Stimulated activated CD4-positive, alpha-beta T cell treated with anti-CD3 and anti-CD28 coated beads, Interleukin-1b, Interleukin-23, amount 100 ng/mL, for 1 hour (primary cell): ENCODE measurements around the gene SYT9.

Source experiments
- DNase-seq, 2 donors: peaks; one replicate each; pipeline ENCODE4 v3.0.0-alpha.2; 2020; ENCODE audit warnings: low read depth in 2 of 2

SYT9 gene

GRCh38 chr11:7251836-7252682 is at the start of gene SYT9:
SYT9 (plus strand) TSS chr11:7251904; CDS start chr11:7252187, 283 bp downstream.
- DNase-seq = no peak

- DNase-seq = no peak
Measured at GRCh38 chr11:7202412-7202811, 49.3 kb upstream of the SYT9 start.

- no peak for DNase-seq
Measured at GRCh38 chr11:7204778-7205177, 46.9 kb upstream of the SYT9 start.

GRCh38 chr11:7208391-7208790 is 43.3 kb upstream of the SYT9 start:
- DNase-seq = no peak

- DNase-seq = no peak
Measured at GRCh38 chr11:7219491-7219890, 32.2 kb upstream of the SYT9 start.

GRCh38 chr11:7220636-7221035 is 31.1 kb upstream of the SYT9 start:
- no peak for DNase-seq

GRCh38 chr11:7222619-7223018 is 29.1 kb upstream of the SYT9 start:
- DNase-seq = no peak

GRCh38 chr11:7239877-7240276 is 11.8 kb upstream of the SYT9 start:
- no peak for DNase-seq

GRCh38 chr11:7245341-7245740 is 6.4 kb upstream of the SYT9 start:
- no peak for DNase-seq

- DNase-seq = no peak
Measured at GRCh38 chr11:7246179-7246578, 5.5 kb upstream of the SYT9 start.

GRCh38 chr11:7250166-7250565 is 1.5 kb upstream of the SYT9 start:
- DNase-seq = no peak

GRCh38 chr11:7251487-7251835 is 243 bp upstream of the SYT9 start:
- DNase-seq = no peak

GRCh38 chr11:7252683-7253213 is 1.0 kb downstream of the SYT9 start:
- DNase-seq = no peak

- no peak for DNase-seq
Measured at GRCh38 chr11:7253800-7254199, 2.1 kb downstream of the SYT9 start.

GRCh38 chr11:7254731-7255291 is 3.1 kb downstream of the SYT9 start:
- DNase-seq = no peak

GRCh38 chr11:7256943-7257342 is 5.2 kb downstream of the SYT9 start:
- DNase-seq = no peak

- no peak for DNase-seq
Measured at GRCh38 chr11:7257724-7258123, 6.0 kb downstream of the SYT9 start.

- no peak for DNase-seq
Measured at GRCh38 chr11:7261578-7261977, 9.9 kb downstream of the SYT9 start.

GRCh38 chr11:7262672-7263071 is 11.0 kb downstream of the SYT9 start:
- DNase-seq = no peak

GRCh38 chr11:7263842-7264241 is 12.1 kb downstream of the SYT9 start:
- DNase-seq = no peak

GRCh38 chr11:7268758-7269157 is 17.1 kb downstream of the SYT9 start:
- no peak for DNase-seq

GRCh38 chr11:7270233-7270865 is 18.6 kb downstream of the SYT9 start:
- no peak for DNase-seq

- no peak for DNase-seq
Measured at GRCh38 chr11:7272373-7272772, 20.7 kb downstream of the SYT9 start.
